HTR-8/SVneo (cell line): ENCODE measurements around the gene APOE.
"Not testable (repeated sequence)": the region's sequence is repeated elsewhere in the genome, so short reads cannot be mapped to it uniquely, and the experiment has no call there.

Experiments
- DNase-seq: peaks from one replicate; pipeline ENCODE4 v3.0.0; 2011; ENCODE audit warnings: low spot score, mixed read lengths; ENCODE audit not compliant: insufficient read length
- FAIRE-seq: peaks from 2 replicates; lab custom pipeline; 2011; peaks lifted over from hg19 to GRCh38; lab: Jason Lieb, UNC

APOE gene

GRCh38 chr19:44905437-44906160, at the start of gene APOE:
Gene APOE (plus strand): TSS chr19:44905796. CDS start chr19:44906625, 829 bp downstream.
- FAIRE-seq = no peak

GRCh38 chr19:44856421-44857083, 49.0 kb upstream of the APOE start:
- no peak for DNase-seq
- no peak for FAIRE-seq

More at GRCh38 chr19:44905437-44906160, at the start of gene APOE:
- DNase-seq = no peak

GRCh38 chr19:44857837-44858236, 47.8 kb upstream of the APOE start:
- no peak for FAIRE-seq
- no peak for DNase-seq

GRCh38 chr19:44861576-44861975, 44.0 kb upstream of the APOE start:
- DNase-seq, FAIRE-seq: not testable (repeated sequence)

GRCh38 chr19:44863990-44864389, 41.6 kb upstream of the APOE start:
- FAIRE-seq (no peak), DNase-seq (no peak)

GRCh38 chr19:44865196-44865767, 40.3 kb upstream of the APOE start:
- FAIRE-seq = no peak
- DNase-seq = no peak

GRCh38 chr19:44866664-44867063, 38.9 kb upstream of the APOE start:
- no peak for FAIRE-seq
- DNase-seq = no peak

- FAIRE-seq = no peak
- no peak for DNase-seq
These were observed 38.0 kb upstream of the APOE start for GRCh38 chr19:44867578-44867977.

GRCh38 chr19:44869733-44870470, 35.7 kb upstream of the APOE start:
- DNase-seq = no peak
- no peak for FAIRE-seq

GRCh38 chr19:44871809-44872208, 33.8 kb upstream of the APOE start:
- DNase-seq = no peak
- no peak for FAIRE-seq

- FAIRE-seq (no peak), DNase-seq (no peak)
These were observed 32.9 kb upstream of the APOE start for GRCh38 chr19:44872661-44873060.

GRCh38 chr19:44874317-44874716, 31.3 kb upstream of the APOE start:
- DNase-seq (no peak), FAIRE-seq (no peak)

- DNase-seq (peak; percentile 34), FAIRE-seq (no peak)
These were observed 29.7 kb upstream of the APOE start for GRCh38 chr19:44875666-44876451.

GRCh38 chr19:44876930-44877535, 28.6 kb upstream of the APOE start:
- DNase-seq (no peak), FAIRE-seq (no peak)

GRCh38 chr19:44878120-44878865, 27.3 kb upstream of the APOE start:
- FAIRE-seq = no peak
- DNase-seq = no peak

GRCh38 chr19:44879309-44880065, 26.1 kb upstream of the APOE start:
- FAIRE-seq (no peak), DNase-seq (no peak)

- FAIRE-seq (no peak), DNase-seq (no peak)
These were observed 23.5 kb upstream of the APOE start for GRCh38 chr19:44882063-44882462.
